Fibroblast of lung (primary cell): ENCODE data around the gene PODN. TPM values are rescaled to one million over a fixed set of nuclear protein-coding genes. Genes with fewer than 3 reads are reported as not detected.

ENCODE experiments used
- DNase-seq, 2 donors: peaks; one replicate each; pipeline versions ENCODE4 v3.0.0 to v3.0.0-alpha.2; 2010; ENCODE audit warnings: low read depth in 2 of 2
- H2AFZ ChIP-seq: 2 replicates; pipeline ENCODE4 v1.5.1; 2012; ENCODE audit warnings: low read length, control low read depth, inconsistent platforms
- H3K27ac ChIP-seq: 2 replicates; pipeline ENCODE4 v1.5.1; 2011; ENCODE audit warnings: low read length, control low read depth; ENCODE audit not compliant: insufficient read depth
- H3K27me3 ChIP-seq: 2 replicates; pipeline ENCODE4 v1.5.1; 2011; ENCODE audit warnings: mild to moderate bottlenecking, low read length; ENCODE audit not compliant: control insufficient read depth, insufficient read depth
- H3K36me3 ChIP-seq: 2 replicates; pipeline ENCODE4 v1.5.1; 2011; ENCODE audit warnings: low read length; ENCODE audit not compliant: control insufficient read depth, insufficient read depth
- H3K4me1 ChIP-seq: 2 replicates; pipeline ENCODE4 v1.5.1; 2011; ENCODE audit warnings: low read length; ENCODE audit not compliant: control insufficient read depth, insufficient read depth; ENCODE audit errors: extremely low read depth
- H3K4me2 ChIP-seq: 2 replicates; pipeline ENCODE4 v1.5.1; 2011; ENCODE audit warnings: low read length, control low read depth; ENCODE audit not compliant: insufficient read depth; ENCODE audit errors: extremely low read depth
- H3K4me3 ChIP-seq, 4 experiments: fragments of 200-600 bp in 1 of 4; sonication (generic) in 1 of 4; replicated peaks in 1 of 4; 2 replicates each; pipeline ENCODE4 v1.5.1; 2011 to 2016; ENCODE audit warnings: low read length in 4 of 4, low read depth in 3 of 4, mild to moderate bottlenecking in 3 of 4, control low read depth in 2 of 4, inconsistent platforms in 1 of 4, mixed read lengths in 1 of 4; ENCODE audit not compliant: insufficient read depth in 1 of 4; ENCODE audit errors: control extremely low read depth in 1 of 4
- H3K79me2 ChIP-seq: 2 replicates; pipeline ENCODE4 v1.5.1; 2012; ENCODE audit warnings: mild to moderate bottlenecking, low read length, inconsistent platforms; ENCODE audit not compliant: control insufficient read depth, insufficient read depth
- H3K9ac ChIP-seq: 2 replicates; pipeline ENCODE4 v1.5.1; 2011; ENCODE audit warnings: mild to moderate bottlenecking, low read length, control low read depth; ENCODE audit not compliant: insufficient read depth
- H3K9me3 ChIP-seq: 2 replicates; pipeline ENCODE4 v1.5.1; 2012; ENCODE audit warnings: low read depth, low read length; ENCODE audit not compliant: control insufficient read depth, insufficient read depth
- H4K20me1 ChIP-seq: 2 replicates; pipeline ENCODE4 v1.5.1; 2011; ENCODE audit warnings: low read length; ENCODE audit not compliant: control insufficient read depth, insufficient read depth; ENCODE audit errors: extremely low read depth
- EZH2 ChIP-seq: IDR thresholded peaks from 2 replicates; pipeline ENCODE4 v1.5.1; 2012; ENCODE audit warnings: low read length, control low read depth, mild to moderate bottlenecking; ENCODE audit errors: missing control alignments
- polyA plus RNA-seq, 2 donors: library from polyadenylated mRNA; depleted of rRNA in 1 of 2; stranded (reverse) in 1 of 2; unstranded in 1 of 2; fragments of >200 nt; gene quantifications; 2 replicates each; pipeline ENCODE4 v1.2.1, GENCODE V29; 2011 to 2012; ENCODE audit warnings: missing spikeins in 1 of 2
- total RNA-seq: library from RNA; depleted of rRNA; stranded (reverse); fragments of >200 nt; gene quantifications from 2 replicates; pipeline ENCODE4 v1.2.1, GENCODE V29; 2014
- TF ChIP-seq, protein P1 (sequence below), 2 donors: IDR thresholded peaks in 1 of 2; conservative IDR thresholded peaks in 1 of 2; 1 replicate in 1 of 2; 2 replicates in 1 of 2; pipeline ENCODE4 v1.5.1; 2011 to 2012; ENCODE audit warnings: low read length in 2 of 2, control low read depth in 1 of 2, inconsistent platforms in 1 of 2, low read depth in 1 of 2, mild to moderate bottlenecking in 1 of 2

The PODN gene
- total and polyA plus RNA-seq, 2 donors (not counting 1 experiment from before 2014, with no cell fraction given), result 31.6 to 49.7 TPM

DNA sequence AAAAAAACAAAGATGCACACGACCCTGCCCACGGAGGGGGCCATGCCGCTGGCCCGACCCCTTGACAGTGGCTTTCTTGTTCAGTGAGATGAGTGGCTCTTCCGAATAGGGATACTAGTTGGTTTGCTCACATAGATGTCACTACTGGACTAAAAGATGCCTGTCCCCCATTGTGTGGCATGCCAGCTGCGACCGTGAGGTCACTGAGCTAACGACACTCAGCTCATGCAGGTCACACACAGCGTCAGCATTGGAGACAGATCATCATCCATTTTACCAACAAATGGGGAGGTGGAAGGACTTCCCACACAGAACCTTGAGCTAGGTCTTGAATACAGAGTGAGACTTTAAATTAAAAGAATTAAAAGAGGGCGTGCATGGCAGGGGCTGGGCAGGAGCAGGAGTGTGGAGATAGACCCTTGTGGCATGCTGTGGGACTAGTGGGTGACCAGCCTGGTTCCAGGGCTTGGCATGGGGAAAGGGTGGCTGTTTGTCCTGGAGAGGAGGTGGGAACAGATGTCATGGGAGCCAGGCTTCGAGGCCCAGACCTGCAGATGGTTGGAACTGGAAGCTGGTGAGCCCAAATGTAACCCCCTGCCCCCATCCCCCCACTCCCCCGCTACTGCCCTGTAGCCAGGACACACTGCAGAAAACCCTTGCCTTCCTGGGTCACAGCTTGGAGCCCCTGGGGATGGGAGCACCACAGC, 68.0 kb downstream of the PODN start:
- Histone ChIP-seq H3K27me3 (no peaks in the 10 kb centered on the region), H3K9ac (no peak overlapping the region), H2AFZ (no peak overlapping the region), H3K79me2 (no peaks in the 10 kb centered on the region), H3K9me3 (no peaks in the 10 kb centered on the region), H3K4me3 (no peak overlapping the region), H3K36me3 (no peaks in the 10 kb centered on the region), H3K4me2 (no peak overlapping the region), H3K27ac (no peak overlapping the region), H4K20me1 (no peaks in the 10 kb centered on the region), H3K4me1 (peaks cover 12% of the 10 kb centered on the region)
- TF ChIP-seq EZH2, result no peak
- TF ChIP-seq, protein P1, sequence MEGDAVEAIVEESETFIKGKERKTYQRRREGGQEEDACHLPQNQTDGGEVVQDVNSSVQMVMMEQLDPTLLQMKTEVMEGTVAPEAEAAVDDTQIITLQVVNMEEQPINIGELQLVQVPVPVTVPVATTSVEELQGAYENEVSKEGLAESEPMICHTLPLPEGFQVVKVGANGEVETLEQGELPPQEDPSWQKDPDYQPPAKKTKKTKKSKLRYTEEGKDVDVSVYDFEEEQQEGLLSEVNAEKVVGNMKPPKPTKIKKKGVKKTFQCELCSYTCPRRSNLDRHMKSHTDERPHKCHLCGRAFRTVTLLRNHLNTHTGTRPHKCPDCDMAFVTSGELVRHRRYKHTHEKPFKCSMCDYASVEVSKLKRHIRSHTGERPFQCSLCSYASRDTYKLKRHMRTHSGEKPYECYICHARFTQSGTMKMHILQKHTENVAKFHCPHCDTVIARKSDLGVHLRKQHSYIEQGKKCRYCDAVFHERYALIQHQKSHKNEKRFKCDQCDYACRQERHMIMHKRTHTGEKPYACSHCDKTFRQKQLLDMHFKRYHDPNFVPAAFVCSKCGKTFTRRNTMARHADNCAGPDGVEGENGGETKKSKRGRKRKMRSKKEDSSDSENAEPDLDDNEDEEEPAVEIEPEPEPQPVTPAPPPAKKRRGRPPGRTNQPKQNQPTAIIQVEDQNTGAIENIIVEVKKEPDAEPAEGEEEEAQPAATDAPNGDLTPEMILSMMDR (conservative IDR thresholded peaks at IDR 0.05 in 1 of 2, IDR thresholded peaks at IDR 0.05 in 1 of 2; ENCODE audit: low read depth in 1 of 2, low read length in 2 of 2), result no peak
- DNase-seq, result no peak

DNA sequence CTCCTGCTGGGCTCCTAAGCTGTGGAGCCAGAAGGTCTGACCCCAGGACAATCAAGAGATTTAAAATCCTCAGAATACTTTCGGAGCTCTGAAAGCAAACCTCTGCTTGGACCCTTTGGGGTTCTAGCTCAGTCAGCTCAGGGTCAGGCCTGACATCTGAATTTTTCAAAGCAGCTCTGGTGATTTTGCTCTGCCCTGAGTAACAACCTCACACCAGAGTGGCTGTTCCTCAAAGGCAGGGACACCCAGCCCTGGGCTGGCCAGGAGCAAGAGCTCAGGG, 68.5 kb downstream of the PODN start:
- Histone ChIP-seq H3K4me1 (peaks cover 15% of the 10 kb centered on the region), H3K4me2 (no peak overlapping the region), H3K79me2 (no peaks in the 10 kb centered on the region), H3K9me3 (no peaks in the 10 kb centered on the region), H3K4me3 (no peak overlapping the region), H4K20me1 (no peaks in the 10 kb centered on the region), H3K27me3 (no peaks in the 10 kb centered on the region), H3K27ac (no peak overlapping the region), H3K9ac (no peak overlapping the region), H3K36me3 (no peaks in the 10 kb centered on the region), H2AFZ (no peak overlapping the region)
- no peak for DNase-seq
- no peak for TF ChIP-seq EZH2
- TF ChIP-seq, protein P1 (conservative IDR thresholded peaks at IDR 0.05 in 1 of 2, IDR thresholded peaks at IDR 0.05 in 1 of 2; ENCODE audit: low read depth in 1 of 2, low read length in 2 of 2), result no peak

DNA sequence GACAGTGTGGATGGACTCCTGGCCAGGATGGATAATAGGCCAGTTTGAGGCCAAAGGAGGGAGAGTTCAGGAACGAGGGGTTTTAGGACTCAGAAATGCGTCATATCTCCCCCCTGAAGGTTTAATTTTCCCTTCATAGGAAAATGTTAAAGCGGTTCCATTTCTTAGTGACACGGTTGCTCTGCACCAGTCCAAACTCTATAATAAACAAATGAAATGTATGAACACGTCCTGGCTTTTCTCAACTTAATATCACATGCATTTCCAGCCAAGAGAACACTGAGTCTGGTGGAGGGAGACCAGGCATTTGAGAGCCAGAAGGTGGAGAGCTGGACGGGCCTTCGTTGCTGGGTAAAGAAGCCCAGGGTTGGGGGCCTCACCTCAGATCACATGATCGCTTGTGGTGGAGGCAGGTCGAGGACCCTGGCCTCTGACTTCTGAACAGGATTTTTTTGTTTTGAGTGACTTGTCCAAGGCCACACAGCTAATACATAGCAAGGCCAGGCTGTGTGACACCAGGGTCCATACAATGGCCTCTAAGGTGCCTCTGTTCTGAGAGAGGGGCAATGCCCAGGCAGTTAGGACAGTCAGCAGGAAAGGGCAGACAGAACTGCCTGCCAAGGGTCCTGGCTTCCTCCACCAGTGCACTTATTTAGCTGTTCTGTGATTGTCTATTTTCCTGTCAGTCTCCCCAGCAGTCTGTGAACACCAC, 69.0 kb downstream of the PODN start:
- Histone ChIP-seq H2AFZ (no peak overlapping the region), H3K9ac (no peak overlapping the region), H3K4me1 (peaks cover 15% of the 10 kb centered on the region), H3K36me3 (no peaks in the 10 kb centered on the region), H3K27me3 (no peaks in the 10 kb centered on the region), H3K9me3 (no peaks in the 10 kb centered on the region), H3K4me3 (no peak overlapping the region), H3K4me2 (no peak overlapping the region), H3K27ac (no peak overlapping the region), H3K79me2 (no peaks in the 10 kb centered on the region), H4K20me1 (no peaks in the 10 kb centered on the region)
- no peak for TF ChIP-seq EZH2
- TF ChIP-seq, protein P1 (conservative IDR thresholded peaks at IDR 0.05 in 1 of 2, IDR thresholded peaks at IDR 0.05 in 1 of 2; ENCODE audit: low read depth in 1 of 2, low read length in 2 of 2), result no peak
- DNase-seq, result no peak
